Vagina (tissue), 2 donors: ENCODE data around the gene OTOGL.

Experiments
- CTCF ChIP-seq, 3 experiments: fragments of 450-650 bp in 2 of 3; fragments of 200-600 bp in 1 of 3; sonication (generic) in 1 of 3; IDR thresholded peaks; one replicate each; pipeline ENCODE4 v1.5.1; 2017 to 2019; ENCODE audit warnings: antibody characterized with exemption in 3 of 3, mild to moderate bottlenecking in 2 of 3, moderate library complexity in 2 of 3
- POLR2A ChIP-seq, 2 donors: fragments of 450-650 bp; IDR thresholded peaks; one replicate each; pipeline ENCODE4 v1.6.1; 2017; ENCODE audit warnings: antibody characterized with exemption in 2 of 2, mild to moderate bottlenecking in 2 of 2, moderate library complexity in 2 of 2

- TF ChIP-seq CTCF (IDR thresholded peaks at IDR 0.05): no peak
- TF ChIP-seq POLR2A (IDR thresholded peaks at IDR 0.05): no peak
Measured at GRCh38 chr12:80118565-80119324, 19.4 kb downstream of the OTOGL start.
